GM12875 (cell line): ENCODE measurements around the gene SLC26A11.

Experiments
- H3K4me3 ChIP-seq: one replicate; pipeline ENCODE4 v1.5.1; 2011; ENCODE audit warnings: low read depth, low read length, control low read depth
- TF ChIP-seq, protein P1 (sequence below): IDR thresholded peaks from 2 replicates; pipeline ENCODE4 v1.5.1; 2011; ENCODE audit warnings: low read depth, mild to moderate bottlenecking, control low read depth, inconsistent platforms, low read length, moderate library complexity, borderline replicate concordance; ENCODE audit not compliant: insufficient read depth

Gene SLC26A11

DNA sequence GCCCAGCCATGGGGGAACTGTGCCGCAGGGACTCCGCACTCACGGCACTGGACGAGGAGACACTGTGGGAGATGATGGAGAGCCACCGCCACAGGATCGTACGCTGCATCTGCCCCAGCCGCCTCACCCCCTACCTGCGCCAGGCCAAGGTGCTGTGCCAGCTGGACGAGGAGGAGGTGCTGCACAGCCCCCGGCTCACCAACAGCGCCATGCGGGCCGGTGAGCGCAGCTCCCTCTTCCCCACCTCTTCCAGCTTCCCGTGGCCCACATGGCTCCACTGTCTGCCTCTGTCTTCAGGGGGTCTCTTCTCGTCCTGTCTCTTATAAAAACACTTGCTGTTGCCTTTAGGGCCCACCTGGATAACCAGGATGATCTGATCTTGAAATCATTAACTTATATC is 38.8 kb upstream of the SLC26A11 start:
- H3K4me3 ChIP-seq, result no peak overlapping the region
- TF ChIP-seq, protein P1, sequence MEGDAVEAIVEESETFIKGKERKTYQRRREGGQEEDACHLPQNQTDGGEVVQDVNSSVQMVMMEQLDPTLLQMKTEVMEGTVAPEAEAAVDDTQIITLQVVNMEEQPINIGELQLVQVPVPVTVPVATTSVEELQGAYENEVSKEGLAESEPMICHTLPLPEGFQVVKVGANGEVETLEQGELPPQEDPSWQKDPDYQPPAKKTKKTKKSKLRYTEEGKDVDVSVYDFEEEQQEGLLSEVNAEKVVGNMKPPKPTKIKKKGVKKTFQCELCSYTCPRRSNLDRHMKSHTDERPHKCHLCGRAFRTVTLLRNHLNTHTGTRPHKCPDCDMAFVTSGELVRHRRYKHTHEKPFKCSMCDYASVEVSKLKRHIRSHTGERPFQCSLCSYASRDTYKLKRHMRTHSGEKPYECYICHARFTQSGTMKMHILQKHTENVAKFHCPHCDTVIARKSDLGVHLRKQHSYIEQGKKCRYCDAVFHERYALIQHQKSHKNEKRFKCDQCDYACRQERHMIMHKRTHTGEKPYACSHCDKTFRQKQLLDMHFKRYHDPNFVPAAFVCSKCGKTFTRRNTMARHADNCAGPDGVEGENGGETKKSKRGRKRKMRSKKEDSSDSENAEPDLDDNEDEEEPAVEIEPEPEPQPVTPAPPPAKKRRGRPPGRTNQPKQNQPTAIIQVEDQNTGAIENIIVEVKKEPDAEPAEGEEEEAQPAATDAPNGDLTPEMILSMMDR, result no peak

DNA sequence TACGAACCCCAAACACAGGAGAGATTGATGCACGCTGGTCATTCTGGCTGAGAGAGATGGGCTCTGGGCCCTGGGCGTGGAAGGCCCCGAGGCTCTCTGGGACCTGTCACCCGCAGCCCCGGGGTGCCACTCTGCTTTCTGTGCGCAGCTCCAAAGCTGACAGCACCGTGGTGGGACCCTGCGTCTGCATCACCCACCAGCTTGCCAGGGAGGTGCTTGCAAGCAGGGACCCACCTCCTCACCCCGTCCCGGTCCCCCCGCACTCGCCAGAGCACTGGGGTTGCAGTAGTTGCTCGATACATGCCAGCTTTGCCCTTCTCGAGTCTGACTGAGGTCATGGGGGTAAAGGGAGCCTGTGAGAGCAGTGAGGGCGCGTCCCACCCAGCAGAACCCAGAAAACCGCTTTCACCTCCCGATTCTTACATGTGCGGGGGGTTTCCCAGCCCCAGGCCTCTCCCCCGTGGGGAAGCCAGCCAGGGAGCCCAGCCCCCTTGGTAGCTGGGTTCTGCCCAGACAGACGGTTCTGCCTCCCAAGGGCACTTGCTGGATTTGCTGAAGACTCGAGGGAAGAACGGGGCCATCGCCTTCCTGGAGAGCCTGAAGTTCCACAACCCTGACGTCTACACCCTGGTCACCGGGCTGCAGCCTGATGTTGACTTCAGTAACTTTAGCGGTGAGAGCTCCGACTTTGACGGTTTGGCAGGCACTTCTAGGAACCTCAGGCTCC is 37.9 kb upstream of the SLC26A11 start:
- H3K4me3 ChIP-seq, result no peak overlapping the region

GRCh38 chr17:80182845-80183223 is 37.4 kb upstream of the SLC26A11 start:
- no peak overlapping the region for H3K4me3 ChIP-seq
- TF ChIP-seq, protein P1, result no peak

More for the DNA sequence above, 37.9 kb upstream of the SLC26A11 start:
- TF ChIP-seq, protein P1, result no peak

DNA sequence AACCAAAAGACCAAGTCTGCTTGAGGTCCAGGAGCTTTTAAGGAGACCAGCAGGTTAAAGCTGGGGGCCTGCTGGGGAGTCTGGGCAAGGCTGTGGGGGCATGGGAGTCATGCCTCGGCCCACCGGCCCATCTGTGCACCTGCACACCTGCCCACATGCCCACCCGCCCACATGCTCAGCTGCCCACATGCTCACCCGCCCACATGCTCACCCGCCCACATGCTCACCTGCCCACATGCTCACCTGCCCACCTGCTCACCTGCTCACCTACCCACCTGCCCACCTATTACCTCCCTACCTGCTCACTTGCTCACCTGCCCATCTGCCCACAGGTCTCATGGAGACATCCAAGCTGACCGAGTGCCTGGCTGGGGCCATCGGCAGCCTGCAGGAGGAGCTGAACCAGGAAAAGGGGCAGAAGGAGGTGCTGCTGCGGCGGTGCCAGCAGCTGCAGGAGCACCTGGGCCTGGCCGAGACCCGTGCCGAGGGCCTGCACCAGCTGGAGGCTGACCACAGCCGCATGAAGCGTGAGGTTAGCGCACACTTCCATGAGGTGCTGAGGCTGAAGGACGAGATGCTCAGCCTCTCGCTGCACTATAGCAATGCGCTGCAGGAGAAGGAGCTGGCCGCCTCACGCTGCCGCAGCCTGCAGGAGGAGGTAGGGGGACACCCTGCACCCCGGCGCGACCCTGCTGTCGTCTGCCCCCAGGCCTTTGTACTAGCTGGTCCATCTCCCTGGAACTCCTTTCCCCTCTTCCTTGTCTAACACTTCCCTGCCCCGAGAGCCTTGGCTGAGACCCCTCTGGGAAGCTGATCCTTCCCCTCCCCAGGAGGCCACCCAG is 36.4 kb upstream of the SLC26A11 start:
- no peak overlapping the region for H3K4me3 ChIP-seq
- TF ChIP-seq, protein P1, result no peak

DNA sequence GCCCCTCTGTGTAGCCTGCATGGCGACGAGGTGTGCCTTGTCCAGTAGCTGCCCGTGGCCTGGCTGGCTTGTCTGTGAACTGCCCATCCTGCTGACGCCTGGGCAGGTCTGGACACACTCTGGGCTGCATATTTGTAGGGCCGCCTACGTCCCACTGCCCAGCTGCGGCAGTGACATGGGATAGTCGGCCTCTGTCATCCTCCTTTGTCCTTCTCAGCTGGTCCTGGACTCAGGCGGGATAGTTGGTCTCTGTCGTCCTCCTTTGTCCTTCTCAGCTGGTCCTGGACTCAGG is 35.9 kb upstream of the SLC26A11 start:
- TF ChIP-seq, protein P1, result no peak
- no peak overlapping the region for H3K4me3 ChIP-seq

DNA sequence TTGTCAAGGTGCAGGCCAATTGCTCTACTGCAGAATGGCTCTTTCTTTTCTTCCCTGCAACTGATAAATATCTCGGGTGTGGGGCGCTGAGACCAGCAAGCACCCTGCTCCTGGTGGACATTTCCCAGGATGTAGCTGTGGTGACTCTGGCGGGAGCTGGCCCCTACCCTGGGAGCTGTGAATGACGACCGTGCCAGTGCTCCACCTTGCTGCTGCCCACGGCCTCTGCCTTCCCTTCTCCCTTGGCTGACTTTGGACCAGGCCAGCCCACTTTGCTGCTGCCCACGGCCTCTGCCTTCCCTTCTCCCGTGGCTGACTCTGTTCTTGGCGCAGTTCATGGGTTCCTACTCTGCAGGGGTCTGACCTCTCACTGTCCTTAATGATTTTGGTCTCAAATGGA is 34.3 kb upstream of the SLC26A11 start:
- TF ChIP-seq, protein P1, result no peak
- H3K4me3 ChIP-seq, result no peak overlapping the region

DNA sequence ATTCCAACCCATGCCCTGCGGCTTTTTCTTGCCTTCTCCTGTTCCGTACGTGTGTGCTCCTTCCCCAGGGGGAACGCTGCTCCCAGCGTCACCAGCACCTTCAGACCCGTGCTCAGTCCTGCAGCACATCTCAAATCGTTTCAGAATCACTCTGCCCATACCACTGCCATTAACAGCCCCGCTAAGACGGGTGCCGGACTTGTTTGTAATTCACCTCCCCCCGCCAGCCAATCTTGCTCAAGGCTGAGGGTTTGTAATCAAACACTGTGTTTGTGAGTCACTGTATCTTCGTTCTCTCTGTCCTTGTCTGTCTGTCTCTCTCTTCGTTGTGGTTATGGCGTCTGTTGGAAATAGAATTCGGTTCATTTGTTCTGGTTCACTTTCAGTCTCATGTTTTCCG is 33.1 kb upstream of the SLC26A11 start:
- H3K4me3 ChIP-seq, result no peak overlapping the region
- TF ChIP-seq, protein P1, result no peak
